NCI-H460 (cell line): ENCODE data around the gene GBA2. TPM values are rescaled to one million over a fixed set of nuclear protein-coding genes. Genes with fewer than 3 reads are reported as not detected.

ENCODE experiments used
- DNase-seq: peaks from one replicate; pipeline ENCODE4 v3.0.0-alpha.2; 2016; ENCODE audit warnings: low read depth; ENCODE audit errors: extremely low read depth
- small RNA-seq, 2 experiments: library from RNA; depleted of rRNA; stranded (forward); fragments of <200 nt; gene quantifications; one replicate each; pipeline ENCODE3, GENCODE V24; 2014
- total RNA-seq: library from RNA; depleted of rRNA; stranded (reverse); fragments of >200 nt; shearing (Covaris generic); gene quantifications from 2 replicates; pipeline ENCODE4 v1.2.3, GENCODE V29; 2014; rRNA removed

The GBA2 gene
- total RNA-seq, 1 experiment from 2014 or later = 24.0 TPM

- DNase-seq = no peak
These were observed 51.5 kb downstream of the GBA2 start for GRCh38 chr9:35697486-35697885.

GRCh38 chr9:35696520-35697215, 52.4 kb downstream of the GBA2 start:
- peak; percentile 34 for DNase-seq

GRCh38 chr9:35695943-35696401, 53.1 kb downstream of the GBA2 start:
- DNase-seq = no peak

- DNase-seq = no peak
These were observed 57.2 kb downstream of the GBA2 start for GRCh38 chr9:35691757-35692301.

- no peak for DNase-seq
These were observed 57.7 kb downstream of the GBA2 start for GRCh38 chr9:35691334-35691650.

- DNase-seq = no peak
These were observed 58.3 kb downstream of the GBA2 start for GRCh38 chr9:35690614-35691333.

GRCh38 chr9:35690294-35690613, 58.8 kb downstream of the GBA2 start:
- DNase-seq = no peak

- no peak for DNase-seq
These were observed 59.3 kb downstream of the GBA2 start, which contains the start of gene TPM2 for GRCh38 chr9:35689542-35690293. TSS of gene TPM2 (minus strand) at chr9:35689925. CDS start at chr9:35689817, 108 bp downstream.

- no peak for DNase-seq
These were observed 60.2 kb downstream of the GBA2 start for GRCh38 chr9:35688558-35689541.

- no peak for DNase-seq
These were observed 61.0 kb downstream of the GBA2 start for GRCh38 chr9:35687972-35688557.

GRCh38 chr9:35687306-35687705, 61.7 kb downstream of the GBA2 start:
- no peak for DNase-seq

Small RNAs within 50 kb of the gene (small RNA-seq; reads per million reads assigned to genes)
- gene MIR6853 = 0 to 0.02 reads per million in 2 experiments

Other genes starting within 250 kb of the GBA2 start
- gene TESK1, start 144.0 kb downstream of the GBA2 start, total RNA-seq = 7.8 and 8.5 TPM in 2 replicates
- gene CD72, start 130.8 kb downstream of the GBA2 start, total RNA-seq = not detected in 2 replicates
- gene SIT1, start 98.3 kb downstream of the GBA2 start, total RNA-seq = not detected in 2 replicates
- 9,964 and 10,171 TPM in 2 replicates for gene RMRP, start 91.2 kb downstream of the GBA2 start, total RNA-seq
- gene CCDC107, start 90.9 kb downstream of the GBA2 start, total RNA-seq = 6.3 and 8.4 TPM in 2 replicates
- gene ARHGEF39, start 84.0 kb downstream of the GBA2 start, total RNA-seq = 5.0 and 7.5 TPM in 2 replicates
- gene CA9, start 75.3 kb downstream of the GBA2 start, total RNA-seq = 10.1 and 13.7 TPM in 2 replicates
- gene TPM2, start 59.3 kb downstream of the GBA2 start, total RNA-seq = 36.3 and 40.7 TPM in 2 replicates
- gene TLN1, start 17.0 kb downstream of the GBA2 start, total RNA-seq = 44.8 TPM in 2 replicates
- 22.4 and 24.5 TPM in 2 replicates for gene CREB3, start 16.6 kb downstream of the GBA2 start, total RNA-seq
- gene RGP1, start 59 bp upstream of the GBA2 start, total RNA-seq = 13.0 and 15.0 TPM in 2 replicates
- gene MSMP, start 5.0 kb upstream of the GBA2 start, total RNA-seq = 1.1 TPM in 1 of 2 replicates, not detected in the other
- gene NPR2, start 42.4 kb upstream of the GBA2 start, total RNA-seq = 1.7 and 7.0 TPM in 2 replicates
- gene SPAG8, start 63.0 kb upstream of the GBA2 start, total RNA-seq = 0.14 and 0.47 TPM in 2 replicates
- gene HINT2, start 65.8 kb upstream of the GBA2 start, total RNA-seq = 18.2 and 22.8 TPM in 2 replicates
- not detected in 2 replicates for gene FAM221B, start 79.5 kb upstream of the GBA2 start, total RNA-seq
- 1.2 and 1.4 TPM in 2 replicates for gene TMEM8B, start 80.0 kb upstream of the GBA2 start, total RNA-seq
- not detected in 2 replicates for gene OR13J1, start 121.2 kb upstream of the GBA2 start, total RNA-seq
- gene HRCT1, start 157.0 kb upstream of the GBA2 start, total RNA-seq = 1.4 and 3.2 TPM in 2 replicates
- gene SPAAR, start 160.3 kb upstream of the GBA2 start, total RNA-seq = 0.46 TPM in 1 of 2 replicates, not detected in the other
- not detected in 2 replicates for gene OR2S2, start 208.9 kb upstream of the GBA2 start, total RNA-seq